ENCODE results near the gene SMIM41. TPM values are rescaled to one million over a fixed set of nuclear protein-coding genes. Genes with fewer than 3 reads are reported as not detected.

Gene SMIM41
- total RNA-seq, 2 experiments from 2014 or later: not detected

GRCh38 chr12:52074971-52075724 is 4.4 kb upstream of the SMIM41 start:
- DNase-seq: no peak
- no peak overlapping the region for H3K4me3 Mint-ChIP-seq
- no peaks in the 10 kb centered on the region for H3K9me3 Mint-ChIP-seq
- H3K4me1 Mint-ChIP-seq: peaks cover 41% of the 10 kb centered on the region
- ChIA-PET CTCF (interaction anchor here (10.5 kb wide), 1 partner anchor 48 kb away, joined by 206 read pairs; no protein-coding TSS in a partner anchor), POLR2A (no interaction called here)
- no peak overlapping the region for H3K27ac Mint-ChIP-seq
- H3K27me3 Mint-ChIP-seq: no peaks in the 10 kb centered on the region
- H3K36me3 Mint-ChIP-seq (ENCODE audit: low read depth): peaks cover 25% of the 10 kb centered on the region

GRCh38 chr12:52076811-52077210 is 2.7 kb upstream of the SMIM41 start:
- Mint-ChIP-seq H3K4me1 (peaks cover 31% of the 10 kb centered on the region), H3K36me3 (ENCODE audit: low read depth) (peaks cover 25% of the 10 kb centered on the region), H3K27me3 (no peaks in the 10 kb centered on the region), H3K9me3 (no peaks in the 10 kb centered on the region), H3K4me3 (no peak overlapping the region), H3K27ac (no peak overlapping the region)
- ChIA-PET POLR2A (no interaction called here), CTCF (no interaction called here)
- no peak for DNase-seq

- ChIA-PET CTCF (interaction anchor here (0.9 to 3.1 kb wide), 2 partner anchors 8 to 53 kb away, joined by 4 to 15 read pairs; partner anchors contain the start of gene ATG101), POLR2A (no interaction called here)
- H3K9me3 Mint-ChIP-seq: no peaks in the 10 kb centered on the region
- no peak overlapping the region for H3K27ac Mint-ChIP-seq
- H3K36me3 Mint-ChIP-seq (ENCODE audit: low read depth): peaks cover 21% of the 10 kb centered on the region
- no peaks in the 10 kb centered on the region for H3K27me3 Mint-ChIP-seq
- H3K4me3 Mint-ChIP-seq: no peak overlapping the region
- no peak for DNase-seq
- H3K4me1 Mint-ChIP-seq: peaks cover 23% of the 10 kb centered on the region
Measured at GRCh38 chr12:52078276-52078675, 1.2 kb upstream of the SMIM41 start.

- CTCF ChIA-PET: interaction anchor here (1.2 to 5.1 kb wide), 4 partner anchors 12 to 55 kb away, joined by 4 to 60 read pairs (median 20); partner anchors contain the start of gene ATG101
- POLR2A ChIA-PET: interaction anchor here (0.6 kb wide), 1 partner anchor 9 kb away, joined by 3 read pairs; no protein-coding TSS in a partner anchor
Measured at GRCh38 chr12:52080403-52081251, 1.1 kb downstream of the SMIM41 start.

GRCh38 chr12:52081263-52081733 is 1.8 kb downstream of the SMIM41 start:
- H3K36me3 Mint-ChIP-seq (ENCODE audit: low read depth): peaks cover 8% of the 10 kb centered on the region
- H3K27me3 Mint-ChIP-seq: no peaks in the 10 kb centered on the region
- H3K4me3 Mint-ChIP-seq: no peak overlapping the region
- ChIA-PET CTCF (interaction anchor here (0.7 to 5.1 kb wide), 4 partner anchors 10 to 55 kb away, joined by 3 to 60 read pairs (median 14); partner anchors contain the start of gene ATG101), POLR2A (interaction anchor here (0.6 to 0.7 kb wide), 2 partner anchors 10 to 1042 kb away, joined by 3 read pairs; no protein-coding TSS in a partner anchor)
- H3K27ac Mint-ChIP-seq: no peak overlapping the region
- DNase-seq: no peak
- peaks cover 14% of the 10 kb centered on the region for H3K4me1 Mint-ChIP-seq
- H3K9me3 Mint-ChIP-seq: no peaks in the 10 kb centered on the region

More at GRCh38 chr12:52080403-52081251, 1.1 kb downstream of the SMIM41 start:
- Mint-ChIP-seq H3K27ac (peak overlapping the region; percentile 14), H3K4me3 (no peak overlapping the region), H3K9me3 (no peaks in the 10 kb centered on the region), H3K36me3 (ENCODE audit: low read depth) (peaks cover 10% of the 10 kb centered on the region), H3K4me1 (peaks cover 14% of the 10 kb centered on the region), H3K27me3 (no peaks in the 10 kb centered on the region)
- DNase-seq: no peak

GRCh38 chr12:52082026-52082668 is 2.6 kb downstream of the SMIM41 start:
- H3K4me3 Mint-ChIP-seq: no peak overlapping the region
- no peak for DNase-seq
- H3K27ac Mint-ChIP-seq: no peak overlapping the region
- H3K4me1 Mint-ChIP-seq: peaks cover 14% of the 10 kb centered on the region
- no peaks in the 10 kb centered on the region for H3K9me3 Mint-ChIP-seq
- ChIA-PET POLR2A (interaction anchor here (0.7 kb wide), 1 partner anchor 1041 kb away, joined by 3 read pairs; no protein-coding TSS in a partner anchor), CTCF (interaction anchor here (0.6 to 5.1 kb wide), 7 partner anchors 13 to 879 kb away, joined by 3 to 60 read pairs (median 3); partner anchors contain the start of gene ATG101)
- H3K36me3 Mint-ChIP-seq (ENCODE audit: low read depth): peaks cover 8% of the 10 kb centered on the region
- H3K27me3 Mint-ChIP-seq: peaks cover 1% of the 10 kb centered on the region

GRCh38 chr12:52082669-52082987 is 3.1 kb downstream of the SMIM41 start:
- ChIA-PET CTCF (interaction anchor here (0.6 to 5.1 kb wide), 7 partner anchors 14 to 878 kb away, joined by 3 to 60 read pairs (median 3); partner anchors contain the start of gene ATG101), POLR2A (no interaction called here)
- Mint-ChIP-seq H3K9me3 (no peaks in the 10 kb centered on the region), H3K36me3 (ENCODE audit: low read depth) (peaks cover 7% of the 10 kb centered on the region), H3K4me3 (no peak overlapping the region), H3K4me1 (peaks cover 14% of the 10 kb centered on the region), H3K27me3 (peaks cover 6% of the 10 kb centered on the region), H3K27ac (no peak overlapping the region)
- DNase-seq: no peak

- POLR2A ChIA-PET: no interaction called here
- peak; percentile 73 for DNase-seq
- H3K4me1 Mint-ChIP-seq: peaks cover 14% of the 10 kb centered on the region
- H3K4me3 Mint-ChIP-seq: no peak overlapping the region
- no peak overlapping the region for H3K27ac Mint-ChIP-seq
- H3K27me3 Mint-ChIP-seq: peaks cover 11% of the 10 kb centered on the region
- H3K9me3 Mint-ChIP-seq: no peaks in the 10 kb centered on the region
- CTCF ChIA-PET: interaction anchor here (0.7 to 5.1 kb wide), 5 partner anchors 14 to 57 kb away, joined by 3 to 60 read pairs (median 3); partner anchors contain the start of gene ATG101
- peaks cover 2% of the 10 kb centered on the region for H3K36me3 Mint-ChIP-seq (ENCODE audit: low read depth)
Measured at GRCh38 chr12:52082988-52083637, 3.6 kb downstream of the SMIM41 start.

GRCh38 chr12:52083638-52083996 is 4.1 kb downstream of the SMIM41 start:
- POLR2A ChIA-PET: no interaction called here
- DNase-seq: no peak
- H3K4me1 Mint-ChIP-seq: peaks cover 14% of the 10 kb centered on the region
- no peak overlapping the region for H3K27ac Mint-ChIP-seq
- CTCF ChIA-PET: interaction anchor here (1.0 to 5.1 kb wide), 3 partner anchors 10 to 57 kb away, joined by 3 to 60 read pairs (median 7); partner anchors contain the start of gene ATG101
- no peaks in the 10 kb centered on the region for H3K9me3 Mint-ChIP-seq
- no peaks in the 10 kb centered on the region for H3K36me3 Mint-ChIP-seq (ENCODE audit: low read depth)
- H3K27me3 Mint-ChIP-seq: peaks cover 16% of the 10 kb centered on the region
- no peak overlapping the region for H3K4me3 Mint-ChIP-seq

GRCh38 chr12:52084491-52085231 is 5.2 kb downstream of the SMIM41 start:
- ChIA-PET CTCF (interaction anchor here (0.6 to 5.1 kb wide), 11 partner anchors 10 to 198 kb away, joined by 3 to 60 read pairs (median 4); partner anchors contain the start of gene ATG101), POLR2A (interaction anchor here (0.6 kb wide), 1 partner anchor 39 kb away, joined by 3 read pairs; no protein-coding TSS in a partner anchor)
- Mint-ChIP-seq H3K9me3 (no peaks in the 10 kb centered on the region), H3K4me1 (peaks cover 14% of the 10 kb centered on the region), H3K27ac (no peak overlapping the region), H3K4me3 (no peak overlapping the region), H3K27me3 (peaks cover 21% of the 10 kb centered on the region), H3K36me3 (ENCODE audit: low read depth) (no peaks in the 10 kb centered on the region)
- DNase-seq: no peak

- H3K4me3 Mint-ChIP-seq: no peak overlapping the region
- H3K36me3 Mint-ChIP-seq (ENCODE audit: low read depth): no peaks in the 10 kb centered on the region
- no peaks in the 10 kb centered on the region for H3K9me3 Mint-ChIP-seq
- H3K27me3 Mint-ChIP-seq: peaks cover 32% of the 10 kb centered on the region
- ChIA-PET CTCF (interaction anchor here (1.0 to 3.1 kb wide), 5 partner anchors 9 to 93 kb away, joined by 3 to 22 read pairs (median 5); partner anchors contain the start of gene ATG101), POLR2A (interaction anchor here (0.6 kb wide), 1 partner anchor 38 kb away, joined by 3 read pairs; no protein-coding TSS in a partner anchor)
- peaks cover 13% of the 10 kb centered on the region for H3K4me1 Mint-ChIP-seq
- DNase-seq: no peak
- no peak overlapping the region for H3K27ac Mint-ChIP-seq
Measured at GRCh38 chr12:52085682-52086180, 6.2 kb downstream of the SMIM41 start.

Measured in activated CD4-positive, alpha-beta T cell treated with anti-CD3 and anti-CD28 coated beads, Interleukin-2, amount 10 ng/mL, durations not matched to agents 7 days and 5 days (primary cell).